Measurements from ENCODE around the gene LYZ. TPM values are rescaled to one million over a fixed set of nuclear protein-coding genes. Genes with fewer than 3 reads are reported as not detected.

Gene LYZ
- total and polyA plus RNA-seq, 9 of the 15 experiments (the other 6 are each of a cell fraction or from before 2014, with no cell fraction given) = 27.2 to 96.3 (median 42.1) TPM

- TF ChIP-seq AFF4 (CRISPR knock-in tag; IDR thresholded peaks at IDR 0.05) (peak; percentile 92), BCOR (IDR thresholded peaks at IDR 0.05) (no peak), NKRF (IDR thresholded peaks at IDR 0.05; ENCODE audit: borderline replicate concordance) (no peak; the same call in 1 of the 2 replicates), HMGN3 (IDR thresholded peaks at IDR 0.05; ENCODE audit: borderline replicate concordance, extremely low read depth, insufficient read length, low read depth, low read length) (no peak), MBD1 (CRISPR knock-in tag; IDR thresholded peaks at IDR 0.05) (no peak), CTCF (IDR thresholded peaks at IDR 0.05 in 2 of 3, conservative IDR thresholded peaks at IDR 0.05 in 1 of 3; ENCODE audit: insufficient read depth in 2 of 3, low read depth in 1 of 3, low read length in 3 of 3) (no peak), ZFX (CRISPR knock-in tag; IDR thresholded peaks at IDR 0.05) (peak; percentile 98), TCF15 (CRISPR knock-in tag; IDR thresholded peaks at IDR 0.05) (no peak), HNRNPUL1 (IDR thresholded peaks at IDR 0.05; ENCODE audit: low read length) (no peak), RBBP5 (IDR thresholded peaks at IDR 0.05; ENCODE audit: borderline replicate concordance, insufficient read depth, low read length, poor library complexity, severe bottlenecking) (peak; percentile 89), SMAD4 (CRISPR knock-in tag; conservative IDR thresholded peaks at IDR 0.05) (no peak), ZNF766 (CRISPR knock-in tag; conservative IDR thresholded peaks at IDR 0.05) (no peak), ZBTB12 (CRISPR knock-in tag; IDR thresholded peaks at IDR 0.05) (no peak), TBP (optimal IDR thresholded peaks at IDR 0.05; ENCODE audit: low read depth, low read length) (peak; percentile 86), ZNF431 (CRISPR knock-in tag; IDR thresholded peaks at IDR 0.05) (no peak)
Measured at GRCh38 chr12:69359531-69360347, 11.6 kb downstream of the LYZ start, which contains the start of gene YEATS4 (continued).
